WTC11 (cell line): ENCODE data around the gene CISTR. TPM values are rescaled to one million over a fixed set of nuclear protein-coding genes. Genes with fewer than 3 reads are reported as not detected.
A peak's percentile ranks its signal among the peaks of the same experiment; 100 is the strongest.

ENCODE experiments used
- ATAC-seq: fragments of 200-7000 bp; cut with Tn5 transposase; 2 replicates; pipeline ENCODE4 v1.10.0; 2021; ENCODE audit warnings: mild to moderate bottlenecking, moderate library complexity
- CTCF ChIA-PET: fragments of 300-600 bp; sonication (Branson Sonifier 250); formaldehyde crosslinking; loops from one replicate; lab custom pipeline; 2021; ENCODE audit warnings: antibody characterized with exemption; lab: Charles Lee
- POLR2A ChIA-PET: fragments of 350-600 bp; sonication (Branson Sonifier 250); formaldehyde crosslinking; loops from one replicate; lab custom pipeline; 2021; ENCODE audit warnings: antibody characterized with exemption; lab: Charles Lee
- DNase-seq: peaks from one replicate; pipeline ENCODE4 v3.0.0; 2021; ENCODE audit warnings: low spot score
- H3K27ac Mint-ChIP-seq: 2 replicates; pipeline ENCODE4 v1.8.0; 2021; ENCODE audit warnings: mixed read lengths
- H3K27me3 Mint-ChIP-seq: 2 replicates; pipeline ENCODE4 v1.8.0; 2021; ENCODE audit warnings: low read depth, mild to moderate bottlenecking, moderate library complexity, mixed read lengths
- H3K36me3 Mint-ChIP-seq: 2 replicates; pipeline ENCODE4 v1.8.0; 2021; ENCODE audit warnings: mixed read lengths
- H3K4me1 Mint-ChIP-seq: 2 replicates; pipeline ENCODE4 v1.8.0; 2022; ENCODE audit warnings: mixed read lengths
- H3K4me3 Mint-ChIP-seq: 2 replicates; pipeline ENCODE4 v1.8.0; 2021; ENCODE audit warnings: mild to moderate bottlenecking, moderate library complexity, mixed read lengths
- H3K9me3 Mint-ChIP-seq: 2 replicates; pipeline ENCODE4 v1.8.0; 2021; ENCODE audit warnings: mixed read lengths
- ARID4B ChIP-seq: sonication (generic); formaldehyde crosslinking; IDR thresholded peaks from 2 replicates; pipeline ENCODE4 v1.8.0; 2023; ENCODE audit warnings: missing genetic modification reagents, mild to moderate bottlenecking, borderline replicate concordance
- CBFB ChIP-seq: sonication (generic); formaldehyde crosslinking; IDR thresholded peaks from 2 replicates; pipeline ENCODE4 v1.8.1; 2022; ENCODE audit warnings: mild to moderate bottlenecking, low read depth, missing genetic modification reagents
- FOXP4 ChIP-seq: sonication (generic); formaldehyde crosslinking; IDR thresholded peaks from 2 replicates; pipeline ENCODE4 v1.8.0; 2022; ENCODE audit warnings: mild to moderate bottlenecking, missing genetic modification reagents
- GABPB1 ChIP-seq: sonication (generic); formaldehyde crosslinking; IDR thresholded peaks from 2 replicates; pipeline ENCODE4 v1.8.1; 2023; ENCODE audit warnings: mild to moderate bottlenecking, missing genetic modification reagents
- GRHL2 ChIP-seq: fragments of 250-450 bp; sonication (Bioruptor Pico); IDR thresholded peaks from 2 replicates; pipeline ENCODE4 v1.8.0; 2022; ENCODE audit warnings: mild to moderate bottlenecking, moderate library complexity; ENCODE audit not compliant: insufficient replicate concordance, severe bottlenecking
- HMGA2 ChIP-seq: fragments of 250-450 bp; sonication (Bioruptor Pico); IDR thresholded peaks from 2 replicates; pipeline ENCODE4 v1.4.0; 2021; ENCODE audit warnings: mild to moderate bottlenecking, moderate library complexity
- MYBL2 ChIP-seq: sonication (generic); formaldehyde crosslinking; IDR thresholded peaks from 2 replicates; pipeline ENCODE4 v1.8.1; 2023; ENCODE audit warnings: mild to moderate bottlenecking, moderate library complexity, missing genetic modification reagents
- NR2C2 ChIP-seq: sonication (generic); formaldehyde crosslinking; IDR thresholded peaks from 2 replicates; pipeline ENCODE4 v1.8.0; 2022; ENCODE audit warnings: mild to moderate bottlenecking, missing genetic modification reagents
- TEAD4 ChIP-seq: sonication (generic); formaldehyde crosslinking; IDR thresholded peaks from 2 replicates; pipeline ENCODE4 v1.8.0; 2022; ENCODE audit warnings: mild to moderate bottlenecking, missing genetic modification reagents
- USF2 ChIP-seq: sonication (generic); formaldehyde crosslinking; IDR thresholded peaks from 2 replicates; pipeline ENCODE4 v1.8.1; 2023; ENCODE audit warnings: mild to moderate bottlenecking, missing genetic modification reagents, moderate library complexity
- ZBTB43 ChIP-seq: sonication (generic); formaldehyde crosslinking; IDR thresholded peaks from 2 replicates; pipeline ENCODE4 v1.8.1; 2023; ENCODE audit warnings: mild to moderate bottlenecking, missing genetic modification reagents
- ZNF121 ChIP-seq: sonication (generic); formaldehyde crosslinking; IDR thresholded peaks from 2 replicates; pipeline ENCODE4 v1.8.0; 2023; ENCODE audit warnings: missing genetic modification reagents
- ZNF138 ChIP-seq: sonication (generic); formaldehyde crosslinking; conservative IDR thresholded peaks from 2 replicates; pipeline ENCODE4 v1.8.1; 2022; ENCODE audit warnings: mild to moderate bottlenecking, moderate library complexity, missing genetic modification reagents
- ZNF263 ChIP-seq: sonication (generic); formaldehyde crosslinking; IDR thresholded peaks from 2 replicates; pipeline ENCODE4 v1.8.1; 2022; ENCODE audit warnings: low read depth, mild to moderate bottlenecking, moderate library complexity, missing genetic modification reagents
- ZNF512 ChIP-seq: sonication (generic); formaldehyde crosslinking; IDR thresholded peaks from 2 replicates; pipeline ENCODE4 v1.8.1; 2022; ENCODE audit warnings: missing genetic modification reagents, borderline replicate concordance
- total RNA-seq: library from RNA; stranded (reverse); gene quantifications from 3 replicates; pipeline ENCODE4 v1.2.3, GENCODE V29; 2021
- TF ChIP-seq, protein P1 (sequence below): sonication (generic); formaldehyde crosslinking; IDR thresholded peaks from 2 replicates; pipeline ENCODE4 v1.8.0; 2023; ENCODE audit warnings: mild to moderate bottlenecking, missing genetic modification reagents

CISTR gene
- total RNA-seq, 1 experiment from 2014 or later = 0.81 TPM

DNA sequence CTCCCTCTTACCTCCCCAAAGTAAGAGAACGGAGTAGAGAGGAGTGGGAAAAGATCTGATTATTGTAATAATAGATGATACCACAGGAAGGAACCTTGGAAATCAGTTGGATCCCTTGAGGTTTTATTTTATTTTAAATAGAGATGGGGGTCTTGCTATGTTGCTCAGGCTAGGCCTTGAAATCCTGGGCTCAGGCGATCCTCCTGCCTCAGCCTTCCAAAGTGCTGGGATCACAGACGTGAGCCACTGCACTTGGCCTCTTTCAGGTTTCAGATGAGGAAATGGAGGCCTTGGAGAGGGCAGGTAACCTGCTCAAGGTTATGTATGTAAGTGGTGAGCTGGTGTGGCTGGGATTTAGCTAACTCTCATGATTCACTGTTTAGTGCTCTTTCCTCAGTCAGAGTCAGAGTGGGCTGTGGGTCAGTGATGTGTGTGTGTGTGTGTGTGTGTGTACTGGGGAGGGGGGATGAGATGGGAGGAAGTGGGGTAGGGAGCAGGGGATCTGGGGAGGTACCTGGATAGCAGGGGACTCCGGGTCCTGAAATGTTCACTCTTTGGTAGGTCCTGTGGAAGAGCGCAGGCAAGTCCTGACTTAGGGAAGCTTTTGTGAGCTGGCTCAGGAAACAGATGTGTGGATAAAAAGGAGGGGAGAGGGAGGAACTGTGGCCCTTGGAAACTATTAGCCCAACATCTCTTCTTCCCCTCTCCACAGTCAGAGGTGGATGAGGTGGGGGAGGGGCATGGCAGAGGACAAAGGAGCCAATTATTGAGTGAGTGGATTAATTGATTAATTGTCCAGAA is 4.7 kb upstream of the CISTR start:
- ChIA-PET POLR2A (interaction anchor here (0.6 to 1.0 kb wide), 3 partner anchors 9 to 78 kb away, joined by 3 to 4 read pairs (median 4); no protein-coding TSS in a partner anchor), CTCF (interaction anchor here (0.5 to 4.9 kb wide), 54 partner anchors 9 to 545 kb away, joined by 3 to 224 read pairs (median 6); partner anchors contain the start of genes ATP5MC2, CALCOCO1, HOXC10 and HOXC13)
- no peaks in the 10 kb centered on the region for H3K9me3 Mint-ChIP-seq
- no peak for DNase-seq
- H3K4me1 Mint-ChIP-seq = peaks cover 2% of the 10 kb centered on the region
- peak overlapping the region; percentile 65 for H3K4me3 Mint-ChIP-seq
- H3K36me3 Mint-ChIP-seq = no peaks in the 10 kb centered on the region
- TF ChIP-seq GABPB1 (CRISPR knock-in tag) (no peak), ZNF121 (CRISPR knock-in tag) (peak; percentile 58; the same call in 1 of the 2 replicates)
- ATAC-seq = peak; percentile 12
- no peak overlapping the region for H3K27ac Mint-ChIP-seq
- peaks cover 9% of the 10 kb centered on the region; the same call in 1 of the 2 replicates for H3K27me3 Mint-ChIP-seq

DNA sequence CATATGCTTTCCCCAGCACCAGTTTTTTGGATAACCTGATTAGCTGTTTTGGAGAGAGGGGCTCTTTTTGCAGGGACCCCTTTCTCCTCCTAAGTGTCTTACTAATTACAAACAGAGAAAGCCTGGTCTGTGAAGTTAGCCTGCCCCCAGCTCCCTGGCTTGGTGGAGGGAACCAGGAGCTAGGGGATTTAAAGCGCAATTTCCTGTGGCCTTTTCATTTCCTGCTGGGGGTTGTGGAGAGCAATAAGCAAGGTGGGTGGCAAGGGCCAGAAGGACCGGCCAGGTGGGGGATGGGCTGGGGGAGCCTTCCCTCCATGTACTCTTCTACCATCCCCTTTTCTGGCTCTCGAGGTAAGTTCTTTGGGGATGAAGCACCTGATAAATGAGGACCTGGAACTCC is 4.1 kb upstream of the CISTR start:
- no peaks in the 10 kb centered on the region for H3K36me3 Mint-ChIP-seq
- H3K27ac Mint-ChIP-seq = no peak overlapping the region
- POLR2A ChIA-PET = interaction anchor here (0.7 to 1.0 kb wide), 2 partner anchors 8 to 196 kb away, joined by 3 read pairs; no protein-coding TSS in a partner anchor
- CTCF ChIA-PET = interaction anchor here (0.7 to 4.9 kb wide), 17 partner anchors 11 to 436 kb away, joined by 3 to 224 read pairs (median 5); partner anchors contain the start of gene HOXC10
- ATAC-seq = peak; percentile 9
- H3K4me1 Mint-ChIP-seq = no peaks in the 10 kb centered on the region; the same call in none of the 2 replicates
- no peaks in the 10 kb centered on the region for H3K9me3 Mint-ChIP-seq
- peak overlapping the region; percentile 65 for H3K4me3 Mint-ChIP-seq
- peaks cover 9% of the 10 kb centered on the region; the same call in 1 of the 2 replicates for H3K27me3 Mint-ChIP-seq
- DNase-seq = no peak
- TF ChIP-seq ZNF263 (CRISPR knock-in tag) (no peak), ZNF512 (no peak), CBFB (no peak), NR2C2 (CRISPR knock-in tag) (no peak), ARID4B (CRISPR knock-in tag) (no peak), TEAD4 (CRISPR knock-in tag) (no peak), USF2 (CRISPR knock-in tag) (no peak), ZNF138 (CRISPR knock-in tag) (no peak), ZBTB43 (no peak), GRHL2 (CRISPR knock-in tag) (no peak), MYBL2 (CRISPR knock-in tag) (no peak), FOXP4 (CRISPR knock-in tag) (no peak), HMGA2 (CRISPR knock-in tag) (no peak)
- TF ChIP-seq, protein P1, sequence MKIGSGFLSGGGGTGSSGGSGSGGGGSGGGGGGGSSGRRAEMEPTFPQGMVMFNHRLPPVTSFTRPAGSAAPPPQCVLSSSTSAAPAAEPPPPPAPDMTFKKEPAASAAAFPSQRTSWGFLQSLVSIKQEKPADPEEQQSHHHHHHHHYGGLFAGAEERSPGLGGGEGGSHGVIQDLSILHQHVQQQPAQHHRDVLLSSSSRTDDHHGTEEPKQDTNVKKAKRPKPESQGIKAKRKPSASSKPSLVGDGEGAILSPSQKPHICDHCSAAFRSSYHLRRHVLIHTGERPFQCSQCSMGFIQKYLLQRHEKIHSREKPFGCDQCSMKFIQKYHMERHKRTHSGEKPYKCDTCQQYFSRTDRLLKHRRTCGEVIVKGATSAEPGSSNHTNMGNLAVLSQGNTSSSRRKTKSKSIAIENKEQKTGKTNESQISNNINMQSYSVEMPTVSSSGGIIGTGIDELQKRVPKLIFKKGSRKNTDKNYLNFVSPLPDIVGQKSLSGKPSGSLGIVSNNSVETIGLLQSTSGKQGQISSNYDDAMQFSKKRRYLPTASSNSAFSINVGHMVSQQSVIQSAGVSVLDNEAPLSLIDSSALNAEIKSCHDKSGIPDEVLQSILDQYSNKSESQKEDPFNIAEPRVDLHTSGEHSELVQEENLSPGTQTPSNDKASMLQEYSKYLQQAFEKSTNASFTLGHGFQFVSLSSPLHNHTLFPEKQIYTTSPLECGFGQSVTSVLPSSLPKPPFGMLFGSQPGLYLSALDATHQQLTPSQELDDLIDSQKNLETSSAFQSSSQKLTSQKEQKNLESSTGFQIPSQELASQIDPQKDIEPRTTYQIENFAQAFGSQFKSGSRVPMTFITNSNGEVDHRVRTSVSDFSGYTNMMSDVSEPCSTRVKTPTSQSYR (CRISPR knock-in tag) = no peak
